RWPE2 (cell line): ENCODE results near the gene ASXL3.

Source experiments
- ATAC-seq: fragments of 200-7000 bp; cut with Tn5 transposase; 3 replicates; pipeline ENCODE4 v1.9.1; 2021; ENCODE audit warnings: low read depth
- DNase-seq: peaks from one replicate; pipeline ENCODE4 v3.0.0-alpha.2; 2020; ENCODE audit warnings: low spot score
- H3K27ac ChIP-seq: fragments of 450-650 bp; 2 replicates; pipeline ENCODE4 v1.5.1; 2017; ENCODE audit warnings: mild to moderate bottlenecking; ENCODE audit not compliant: poor library complexity, severe bottlenecking
- H3K27me3 ChIP-seq: fragments of 250-450 bp; sonication (Bioruptor Pico); 2 replicates; pipeline ENCODE4 v1.5.1; 2021; ENCODE audit warnings: mild to moderate bottlenecking, moderate library complexity; ENCODE audit not compliant: insufficient read depth, poor library complexity, severe bottlenecking
- H3K36me3 ChIP-seq: fragments of 250-450 bp; sonication (Bioruptor Pico); 2 replicates; pipeline ENCODE4 v1.5.1; 2020; ENCODE audit warnings: low read depth, mild to moderate bottlenecking, moderate library complexity
- H3K4me1 ChIP-seq: fragments of 250-450 bp; sonication (Bioruptor Pico); 2 replicates; pipeline ENCODE4 v1.5.1; 2021; ENCODE audit warnings: mild to moderate bottlenecking, moderate library complexity; ENCODE audit not compliant: insufficient read depth, poor library complexity, severe bottlenecking
- H3K4me3 ChIP-seq: fragments of 250-450 bp; sonication (Bioruptor Pico); 2 replicates; pipeline ENCODE4 v1.5.1; 2021; ENCODE audit warnings: mild to moderate bottlenecking, moderate library complexity; ENCODE audit not compliant: severe bottlenecking
- H3K9me3 ChIP-seq: fragments of 250-450 bp; sonication (Bioruptor Pico); 2 replicates; pipeline ENCODE4 v1.5.1; 2021; ENCODE audit warnings: mild to moderate bottlenecking, moderate library complexity; ENCODE audit not compliant: severe bottlenecking
- CTCF ChIP-seq: fragments of 450-650 bp; IDR thresholded peaks from one replicate; pipeline ENCODE4 v1.5.1; 2017; ENCODE audit warnings: mild to moderate bottlenecking, moderate library complexity; ENCODE audit not compliant: poor library complexity, severe bottlenecking

Gene ASXL3

GRCh38 chr18:33755931-33756560 lies 178.0 kb downstream of the ASXL3 start:
- DNase-seq (peak; percentile 54), ATAC-seq (peak; percentile 97)
- no peak for TF ChIP-seq CTCF

GRCh38 chr18:33757037-33757436 lies 179.0 kb downstream of the ASXL3 start:
- Histone ChIP-seq H3K9me3 (no peaks in the 10 kb centered on the region), H3K27me3 (peaks cover 15% of the 10 kb centered on the region), H3K27ac (no peak overlapping the region), H3K36me3 (no peaks in the 10 kb centered on the region), H3K4me3 (no peak overlapping the region), H3K4me1 (peaks cover 12% of the 10 kb centered on the region)
- DNase-seq (no peak), ATAC-seq (peak; percentile 23; the same call in 1 of the 3 replicates)
- no peak for TF ChIP-seq CTCF

More at GRCh38 chr18:33755931-33756560, 178.0 kb downstream of the ASXL3 start:
- no peaks in the 10 kb centered on the region for H3K36me3 ChIP-seq
- H3K27me3 ChIP-seq, result peaks cover 19% of the 10 kb centered on the region
- H3K9me3 ChIP-seq, result no peaks in the 10 kb centered on the region
- peaks cover 12% of the 10 kb centered on the region for H3K4me1 ChIP-seq
- H3K27ac ChIP-seq, result no peak overlapping the region
- H3K4me3 ChIP-seq, result no peak overlapping the region

- Histone ChIP-seq H3K27me3 (peaks cover 4% of the 10 kb centered on the region), H3K27ac (no peak overlapping the region), H3K36me3 (no peaks in the 10 kb centered on the region), H3K4me1 (peaks cover 6% of the 10 kb centered on the region), H3K4me3 (no peak overlapping the region), H3K9me3 (no peaks in the 10 kb centered on the region)
- TF ChIP-seq CTCF, result peak; percentile 73
- DNase-seq (no peak), ATAC-seq (peak; percentile 49; the same call in 1 of the 3 replicates)
Measured at GRCh38 chr18:33761363-33761762, 183.3 kb downstream of the ASXL3 start.

- DNase-seq (no peak), ATAC-seq (no peak)
- no peaks in the 10 kb centered on the region for H3K4me1 ChIP-seq
- no peaks in the 10 kb centered on the region for H3K9me3 ChIP-seq
- TF ChIP-seq CTCF, result no peak
- H3K36me3 ChIP-seq, result no peaks in the 10 kb centered on the region
- no peaks in the 10 kb centered on the region for H3K27me3 ChIP-seq
- H3K4me3 ChIP-seq, result no peak overlapping the region
- no peak overlapping the region for H3K27ac ChIP-seq
Measured at GRCh38 chr18:33781429-33781828, 203.4 kb downstream of the ASXL3 start.
